Transverse colon (tissue), 4 donors: ENCODE data around the gene DGKD. TPM values are rescaled to one million over a fixed set of nuclear protein-coding genes. Genes with fewer than 3 reads are reported as not detected.

Experiments used
- small RNA-seq, 4 donors: library from RNA; depleted of rRNA; stranded (forward); fragments of <200 nt; gene quantifications; one replicate each; pipeline ENCODE3, GENCODE V24; 2016
- total RNA-seq, 4 donors: library from RNA; depleted of rRNA; stranded (reverse); fragments of >200 nt; gene quantifications; one replicate each; pipeline ENCODE4 v1.1.0, GENCODE V29; 2016

Gene DGKD
- total RNA-seq, 4 donors from 2014 or later = 55.7 to 166 (median 91.5) TPM

Small RNAs within 50 kb of the gene (small RNA-seq; reads per million reads assigned to genes)
- gene RF00019 = 0 reads per million in 4 donors

Other genes starting within 250 kb of the DGKD start
- 100 to 1,000 TPM in 1 of 4 donors, 10 to 100 TPM in 3; 10.1 to 101 (median 50.3) TPM for gene ATG16L1, start 102.8 kb upstream of the DGKD start, total RNA-seq
- gene SAG, start 46.7 kb upstream of the DGKD start, total RNA-seq = not detected
- gene USP40, start 212.3 kb downstream of the DGKD start, total RNA-seq = 100 to 1,000 TPM in 1 of 4 donors, 10 to 100 TPM in 3; 30.7 to 113 (median 41.3) TPM